DMS153 (cell line): ENCODE data around the gene GAPDHS.

Experiments
- DNase-seq: peaks from one replicate; lab custom pipeline; 2025; lab: John Stamatoyannopoulos, UW

The GAPDHS gene

DNA sequence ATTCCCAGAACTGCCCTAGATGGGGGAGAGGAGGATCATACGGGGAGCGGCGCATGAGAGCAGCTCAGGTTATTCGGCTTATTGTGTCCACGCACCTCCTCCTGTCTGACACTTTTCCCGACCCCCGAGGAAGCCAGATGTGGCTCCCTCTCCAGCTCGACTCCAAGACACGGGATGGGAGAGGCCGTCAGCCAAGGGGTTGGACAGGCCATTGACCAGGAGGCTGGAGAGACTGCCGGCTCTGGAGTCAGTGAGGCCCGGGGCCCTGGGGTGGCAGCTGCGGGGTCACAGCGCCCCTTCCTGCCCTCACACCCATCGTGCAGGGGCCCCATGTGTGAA lies 22.7 kb upstream of the GAPDHS start:
- no peak for DNase-seq

DNA sequence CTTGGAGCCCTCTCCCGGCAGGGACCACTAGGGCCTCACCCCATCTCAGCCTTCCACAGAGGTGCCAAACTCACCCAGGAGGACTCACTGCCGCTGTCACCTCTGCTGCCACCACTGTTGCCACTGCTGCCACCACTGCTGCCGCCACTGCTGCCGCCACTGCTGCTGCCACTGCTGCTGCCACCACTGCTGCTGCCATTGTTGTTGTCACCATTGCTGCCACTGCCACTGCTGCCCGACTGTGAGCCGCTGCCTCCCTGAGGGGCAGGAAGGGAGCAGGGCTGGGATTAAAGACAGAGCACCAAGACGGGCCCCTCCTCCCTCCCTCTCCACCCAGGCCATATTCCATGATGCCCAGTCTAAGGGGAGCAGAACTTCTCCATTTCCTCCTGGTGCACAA lies 21.9 kb upstream of the GAPDHS start:
- DNase-seq: no peak

DNA sequence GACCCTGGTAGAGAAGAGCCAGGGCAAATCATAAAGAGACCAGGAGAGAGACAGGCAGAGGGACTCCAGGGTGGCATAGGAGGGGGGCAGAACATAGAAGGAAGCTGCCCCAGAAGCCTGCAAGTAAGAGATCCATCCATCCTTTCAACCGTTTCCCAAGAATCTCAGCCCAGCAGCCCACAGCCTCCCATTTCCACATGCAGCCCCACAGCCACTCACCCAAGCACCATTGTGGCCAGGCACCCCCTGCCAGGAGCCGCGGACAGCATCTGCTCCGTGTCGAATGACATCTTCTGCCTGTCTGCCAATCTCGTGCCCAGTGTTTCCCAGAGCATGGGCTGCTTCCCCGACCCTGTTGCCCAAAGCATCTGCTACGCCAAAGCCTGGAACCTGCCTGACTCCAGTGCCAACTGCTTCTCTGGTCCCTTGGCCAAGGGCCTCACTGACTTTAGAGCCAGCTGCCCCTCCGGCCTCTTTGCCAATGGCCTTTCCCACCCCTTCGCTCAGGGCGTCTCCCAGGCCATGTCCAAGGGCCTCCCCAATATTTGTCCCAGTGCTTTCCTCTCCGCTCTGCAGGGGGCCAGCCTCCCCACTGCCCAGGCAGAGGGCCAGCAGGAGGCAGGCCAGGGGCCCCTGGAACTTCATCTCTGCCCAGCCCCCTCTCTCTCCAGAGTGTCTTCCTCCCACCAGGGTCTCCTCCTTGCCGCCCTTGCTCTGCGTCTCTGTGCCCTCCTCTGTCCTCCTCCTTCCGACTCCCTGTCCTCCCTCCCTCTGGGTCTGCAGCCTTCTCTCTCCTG lies 20.2 kb upstream of the GAPDHS start:
- DNase-seq: no peak

DNA sequence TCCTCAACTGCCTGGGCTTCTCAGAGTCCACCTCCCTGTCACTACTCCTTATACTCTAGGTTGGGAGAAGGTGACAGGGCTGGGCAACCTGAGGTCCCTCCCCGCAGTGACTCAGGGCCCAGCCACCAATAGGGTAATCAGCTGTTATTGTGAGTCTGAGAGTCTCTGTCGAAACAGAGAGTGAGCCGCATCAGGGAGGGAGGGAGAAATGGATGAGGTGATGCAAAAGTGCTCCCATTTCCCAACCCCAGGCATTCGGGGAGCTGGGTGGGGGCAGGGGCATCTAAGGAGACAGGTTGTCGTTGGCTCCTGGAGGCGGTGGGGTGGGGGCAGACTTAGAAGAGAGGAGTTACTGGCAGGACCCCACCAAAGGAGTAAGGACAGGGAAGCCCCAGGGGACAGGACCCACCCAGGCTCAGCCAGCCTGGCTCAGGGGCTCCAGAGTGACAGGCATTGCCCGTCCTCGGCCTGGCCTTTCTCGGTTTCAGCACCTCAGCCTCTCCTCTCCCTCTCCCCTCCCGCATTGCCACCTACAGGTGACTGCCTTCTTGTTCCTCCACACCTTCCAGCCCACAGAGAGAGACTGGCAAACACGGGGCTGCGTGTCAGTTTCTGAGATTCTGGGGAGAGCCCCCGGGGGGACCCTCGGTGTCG lies 19.5 kb upstream of the GAPDHS start, which contains the start of gene DMKN:
TSS of gene DMKN (minus strand) at position 22 of the 654 bp plus-strand sequence. CDS start 174 bp downstream, outside the sequence.
- no peak for DNase-seq

DNA sequence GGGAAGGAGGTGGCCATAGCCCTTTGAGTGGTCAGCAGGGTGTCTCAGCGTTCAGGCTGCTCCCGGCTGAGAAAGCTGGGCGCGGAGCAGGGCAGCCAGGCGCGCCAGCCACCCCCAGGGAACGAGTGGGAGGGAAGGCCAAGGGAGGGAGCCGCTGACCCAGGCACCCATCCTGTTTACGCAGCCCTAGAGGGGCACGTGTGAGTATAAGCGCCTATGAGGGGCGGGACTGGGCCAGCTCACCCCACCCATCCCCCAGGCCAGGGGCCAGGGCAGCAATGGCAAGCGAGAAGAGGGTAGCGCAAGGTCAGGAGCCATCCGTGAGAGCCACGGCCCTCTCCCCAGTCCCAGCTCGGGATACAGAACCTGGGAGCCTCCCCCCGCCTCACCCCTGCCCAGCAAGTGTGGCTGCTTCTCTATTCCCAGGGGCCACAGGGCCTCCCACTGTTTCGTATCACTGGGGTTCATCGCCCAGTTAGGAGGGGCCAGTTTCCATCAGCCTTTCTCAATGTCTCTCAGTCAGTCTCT lies 18.9 kb upstream of the GAPDHS start:
- no peak for DNase-seq

DNA sequence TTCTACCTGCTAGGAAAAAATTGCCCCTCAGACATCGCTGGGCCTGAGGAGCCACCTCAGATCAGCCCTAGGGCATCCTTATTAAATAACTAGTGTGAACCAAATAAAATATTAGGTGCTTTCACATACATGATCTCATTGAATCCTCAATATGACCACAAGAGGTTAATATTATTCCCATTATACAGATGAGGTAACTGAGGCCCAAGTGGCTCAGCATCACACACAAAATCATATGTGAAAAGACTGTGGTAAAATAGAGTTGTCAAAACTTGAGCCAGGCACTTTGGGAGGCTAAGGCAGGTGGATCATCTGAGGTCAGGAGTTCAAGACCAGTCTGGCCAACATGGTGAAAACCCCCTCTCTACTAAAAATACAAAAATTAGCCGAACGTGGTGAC lies 16.9 kb upstream of the GAPDHS start:
- no peak for DNase-seq

DNA sequence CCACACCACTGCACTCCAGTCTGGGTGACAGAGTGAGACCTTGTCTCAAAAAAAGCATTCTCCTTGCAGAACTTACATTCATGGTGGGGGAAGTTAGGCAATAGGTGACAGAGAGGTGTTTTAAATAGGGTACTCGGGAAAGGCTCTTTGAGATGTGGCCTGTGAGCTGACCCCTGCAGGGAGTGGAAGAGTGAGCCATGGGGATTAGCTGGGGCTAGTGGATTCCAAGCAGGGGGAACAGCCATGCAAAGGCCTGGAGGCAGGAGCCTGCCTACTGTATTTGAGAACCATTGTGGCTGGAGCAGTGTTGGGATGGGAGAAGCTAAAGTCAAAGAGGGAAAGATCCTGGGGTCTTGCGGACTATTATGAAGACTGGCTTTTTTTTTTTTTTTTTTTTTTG lies 15.9 kb upstream of the GAPDHS start:
- no peak for DNase-seq

DNA sequence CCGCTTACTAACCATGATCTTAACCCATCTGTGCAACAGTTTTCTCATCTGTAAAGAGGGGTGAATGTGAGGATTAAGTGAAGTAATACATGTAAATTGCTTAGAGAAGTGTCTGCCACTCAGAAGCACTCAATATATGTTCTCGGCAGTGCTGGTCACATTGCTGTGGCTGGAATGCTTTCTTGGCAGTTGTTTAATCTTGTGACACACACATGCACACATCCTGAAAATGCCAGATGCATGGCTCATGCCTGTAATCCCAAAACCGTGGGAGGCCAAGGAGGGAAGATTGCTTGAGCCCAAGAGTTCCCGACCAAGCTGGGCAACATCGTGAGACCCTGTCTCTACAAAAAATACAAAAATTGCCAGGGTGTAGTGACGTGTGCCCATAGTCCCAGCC lies 14.9 kb upstream of the GAPDHS start:
- DNase-seq: no peak

DNA sequence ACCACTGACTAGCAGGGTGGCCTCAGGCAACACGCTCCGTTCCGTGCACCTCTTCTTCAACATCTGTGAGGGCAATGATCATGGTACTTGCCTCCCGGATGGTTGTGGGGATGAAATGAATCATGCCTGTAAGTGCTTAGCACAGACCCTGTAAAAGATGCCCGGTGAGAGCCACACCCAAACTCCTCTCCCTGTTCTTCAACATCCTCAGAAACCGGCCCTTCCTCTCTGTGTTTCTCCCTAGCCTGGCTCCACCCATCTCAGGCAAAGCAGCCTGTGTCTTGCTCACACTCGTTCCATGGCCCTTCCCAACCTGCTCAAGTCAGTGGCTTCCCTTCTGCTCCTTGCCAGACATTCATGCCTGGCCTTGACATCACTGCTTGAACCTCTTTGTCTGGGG lies 14.0 kb upstream of the GAPDHS start:
- DNase-seq: no peak

DNA sequence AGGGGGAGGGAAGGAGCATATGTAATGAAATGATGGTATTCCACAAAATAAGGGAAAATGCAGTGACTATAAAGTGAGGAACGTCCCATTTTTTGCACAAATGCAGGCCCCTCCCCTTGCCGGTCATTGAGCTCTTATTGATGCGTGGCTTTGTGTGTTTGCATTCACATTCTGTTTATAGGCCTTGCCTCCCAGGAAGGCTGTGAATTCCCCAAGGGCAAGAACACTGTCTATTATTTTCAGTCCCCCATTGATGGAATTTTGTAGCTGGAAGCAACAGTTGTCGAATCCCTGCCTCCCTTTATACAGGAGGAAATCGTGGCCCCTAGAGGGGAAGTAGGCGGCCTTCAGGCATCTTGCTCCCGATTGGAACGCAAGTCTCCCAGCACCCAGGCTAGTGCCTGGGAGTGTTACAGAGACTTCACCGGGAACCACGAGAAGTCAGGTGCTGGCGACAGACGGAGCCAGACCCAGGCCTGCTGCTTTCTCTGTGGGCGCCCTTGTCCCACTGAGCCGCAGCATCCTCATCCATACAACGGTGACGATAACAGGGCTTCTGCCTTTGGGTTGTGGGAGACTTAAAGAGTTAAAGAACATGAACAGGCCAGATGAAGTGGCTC lies 12.0 kb upstream of the GAPDHS start:
- DNase-seq: no peak

DNA sequence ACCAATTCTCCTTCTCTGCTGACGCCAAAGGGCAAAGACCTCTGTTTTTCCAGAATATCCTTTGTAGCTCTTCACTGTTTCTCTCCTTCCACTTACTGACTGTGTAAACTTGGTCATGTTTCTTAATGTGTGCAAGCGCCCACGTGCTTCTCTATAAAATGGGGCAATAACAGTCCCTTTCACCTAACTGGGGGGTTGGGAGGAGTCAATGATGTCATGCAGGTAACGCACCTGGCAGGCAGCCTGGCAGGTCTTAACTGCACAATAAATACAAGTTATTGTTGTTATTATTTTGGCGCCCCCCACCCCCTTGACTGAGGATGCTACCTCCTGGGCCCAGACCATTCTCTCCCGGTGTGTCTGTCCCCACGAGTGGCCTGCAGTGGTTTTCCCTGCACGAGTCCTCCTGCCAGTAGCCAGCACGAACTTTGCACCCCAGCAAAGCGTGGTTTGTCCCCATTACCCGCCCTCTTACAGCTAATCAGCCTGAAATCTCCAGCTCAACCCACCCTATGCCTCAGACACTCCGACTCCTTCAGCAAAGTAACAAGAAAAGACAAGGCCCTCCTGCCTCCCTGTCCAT lies 10.4 kb upstream of the GAPDHS start:
- DNase-seq: no peak

DNA sequence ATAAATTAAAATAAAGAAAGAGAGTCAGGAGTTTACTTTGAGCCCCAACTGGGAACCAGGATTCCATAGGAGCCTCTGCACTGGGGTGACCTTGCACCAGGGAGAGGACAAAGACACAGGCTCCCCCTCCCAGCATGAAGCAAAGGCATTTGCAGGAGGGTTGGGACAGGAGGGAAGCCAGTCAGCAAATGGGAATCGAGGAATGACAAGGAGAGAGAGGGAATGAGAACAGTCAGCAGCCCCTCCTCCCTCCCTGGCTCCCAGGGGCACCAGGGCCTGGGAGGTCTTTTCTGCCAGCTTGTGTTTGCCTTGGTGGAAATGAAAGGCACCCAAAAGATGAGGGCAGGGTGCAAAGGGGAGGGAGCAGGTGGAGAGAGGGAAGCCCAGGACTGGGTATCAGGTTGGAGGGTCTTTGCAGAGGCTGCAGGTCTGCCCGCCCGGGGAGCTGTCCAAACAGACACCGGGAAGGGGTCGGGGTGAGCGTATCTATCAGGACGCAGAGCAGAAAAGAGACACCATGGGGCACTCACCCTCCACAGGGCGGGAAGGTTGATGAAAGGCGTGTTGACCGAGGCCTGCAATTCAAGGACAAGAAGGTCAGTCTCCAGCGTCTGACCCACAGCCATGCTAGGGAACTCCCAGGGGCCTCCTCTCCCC lies 8.9 kb upstream of the GAPDHS start:
- DNase-seq: no peak

DNA sequence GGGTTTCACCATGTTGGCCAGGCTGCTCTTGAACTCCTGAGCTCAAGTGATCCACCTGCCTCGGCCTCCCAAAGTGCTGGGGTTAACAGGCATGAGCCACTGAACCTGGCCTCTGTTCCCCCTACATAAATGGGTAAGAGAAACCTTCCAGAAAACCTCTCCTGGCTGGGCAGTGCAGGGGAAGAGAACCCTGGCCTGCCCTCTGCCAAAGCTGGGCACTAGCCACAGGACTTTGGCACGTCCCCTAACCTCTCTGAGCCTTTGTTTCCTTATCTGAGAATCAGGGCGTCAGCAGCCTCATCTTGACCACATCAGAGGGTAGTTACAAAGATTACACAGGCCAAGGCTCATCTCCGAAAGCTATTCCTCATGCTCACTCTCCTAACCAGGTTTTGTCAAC lies 7.4 kb upstream of the GAPDHS start:
- DNase-seq: no peak

DNA sequence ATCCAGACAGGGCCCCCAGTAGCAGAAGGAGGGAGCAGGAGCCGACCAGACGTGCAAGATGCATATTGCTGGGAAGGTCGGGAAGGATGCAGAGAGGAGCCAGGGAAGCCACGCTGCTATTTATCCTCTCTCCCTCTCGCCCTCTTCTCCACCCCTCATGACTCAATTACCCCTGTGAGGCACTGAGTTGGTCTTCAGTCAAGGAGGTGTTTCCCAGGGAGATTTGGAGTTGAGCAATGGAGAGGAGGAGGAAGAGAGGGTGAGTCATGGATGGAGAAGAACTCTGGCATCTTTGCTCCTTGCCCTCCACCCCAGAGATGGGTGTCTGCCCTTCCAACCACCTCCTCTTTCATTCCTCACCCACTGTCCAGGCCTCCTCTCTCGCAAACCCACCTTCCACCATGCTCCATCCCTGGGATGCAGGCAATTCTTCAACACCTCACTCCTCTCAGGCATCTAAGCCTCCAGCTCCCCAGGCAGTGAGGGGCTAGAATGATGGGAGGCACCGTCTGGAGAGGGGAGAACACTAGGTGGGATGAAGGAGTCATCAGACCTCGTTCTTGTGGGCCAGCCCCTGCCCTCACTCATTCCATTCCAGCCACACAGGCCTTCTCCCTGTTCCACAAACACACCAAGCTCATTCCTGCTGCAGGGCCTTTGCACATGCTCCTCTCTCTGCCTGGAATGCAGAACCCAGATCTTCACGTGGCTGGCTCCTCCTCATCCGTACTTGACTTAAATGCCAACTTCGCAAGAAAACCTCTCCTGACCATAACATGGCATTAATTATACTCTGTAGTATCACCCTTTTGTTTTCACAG lies 4.8 kb upstream of the GAPDHS start, which contains the start of gene SBSN:
TSS of gene SBSN (minus strand) at position 94 of the 821 bp plus-strand sequence. CDS start at position 64, 30 bp downstream.
- no peak for DNase-seq

DNA sequence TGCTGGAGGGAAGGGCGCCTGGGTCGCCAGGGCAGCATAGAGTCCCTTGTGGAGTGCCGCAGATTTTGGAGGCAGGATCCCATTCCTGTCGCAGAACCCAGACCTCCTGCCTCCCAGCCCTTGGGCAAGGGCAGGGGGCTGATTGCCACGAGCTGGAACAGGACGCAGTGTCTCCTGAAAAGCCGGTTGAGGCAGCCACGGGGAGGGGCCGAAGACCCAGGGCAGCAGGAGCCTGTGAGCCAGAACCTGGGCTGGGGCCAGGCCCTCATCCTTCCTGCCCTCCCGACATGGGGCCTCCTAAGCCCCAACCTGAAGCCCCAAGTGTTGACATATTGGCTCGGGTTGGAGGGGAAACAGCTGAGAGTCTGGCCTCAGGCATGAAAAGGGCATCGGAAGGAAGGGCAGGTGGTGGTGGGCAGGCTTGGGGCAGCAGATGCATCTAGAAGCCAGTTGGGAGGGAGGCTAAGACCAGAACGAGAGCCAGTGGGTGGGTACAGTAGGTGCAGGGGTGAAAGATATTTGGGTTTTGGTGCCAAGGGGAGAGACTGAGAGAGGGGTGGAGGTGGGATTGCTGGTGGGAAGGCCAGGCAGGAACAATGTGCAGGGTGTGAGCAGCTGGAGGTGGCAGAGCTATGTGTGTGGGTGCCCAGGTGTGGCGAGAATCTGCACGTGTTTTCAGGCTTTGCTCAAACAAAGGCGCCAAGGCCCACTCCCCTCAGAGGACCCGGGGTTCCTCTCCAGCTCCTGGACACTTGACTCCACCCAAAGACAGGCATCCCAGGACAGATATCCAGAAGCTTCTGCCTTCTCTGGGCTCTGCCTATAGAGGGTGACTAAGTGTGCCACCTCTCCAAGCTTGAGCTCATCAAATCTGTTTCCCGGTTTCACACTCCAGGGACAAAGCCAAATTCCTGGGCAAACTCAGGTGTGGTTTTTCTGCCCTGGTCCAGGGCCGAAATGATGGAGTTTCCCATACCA lies 3.7 kb upstream of the GAPDHS start:
- DNase-seq: no peak

DNA sequence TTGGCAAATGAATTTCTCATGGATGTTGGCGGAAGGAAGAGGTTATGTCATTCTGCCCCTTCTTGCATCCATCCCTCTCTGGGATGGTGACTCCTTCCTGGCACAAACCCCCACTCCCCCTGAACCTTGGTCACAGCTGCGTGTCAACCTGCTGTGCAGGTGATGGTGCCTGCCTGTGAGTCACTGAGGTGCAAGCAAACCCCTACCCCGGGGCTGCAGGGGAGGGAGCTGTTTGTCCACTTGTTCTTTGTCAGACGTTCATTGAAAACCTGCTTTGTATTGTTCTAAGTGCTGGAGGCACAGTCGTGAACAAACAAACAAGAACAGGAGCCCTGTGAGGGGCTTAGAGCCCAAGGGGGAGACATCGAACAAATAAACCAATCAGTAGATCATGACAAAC lies 2.0 kb upstream of the GAPDHS start:
- DNase-seq: no peak

DNA sequence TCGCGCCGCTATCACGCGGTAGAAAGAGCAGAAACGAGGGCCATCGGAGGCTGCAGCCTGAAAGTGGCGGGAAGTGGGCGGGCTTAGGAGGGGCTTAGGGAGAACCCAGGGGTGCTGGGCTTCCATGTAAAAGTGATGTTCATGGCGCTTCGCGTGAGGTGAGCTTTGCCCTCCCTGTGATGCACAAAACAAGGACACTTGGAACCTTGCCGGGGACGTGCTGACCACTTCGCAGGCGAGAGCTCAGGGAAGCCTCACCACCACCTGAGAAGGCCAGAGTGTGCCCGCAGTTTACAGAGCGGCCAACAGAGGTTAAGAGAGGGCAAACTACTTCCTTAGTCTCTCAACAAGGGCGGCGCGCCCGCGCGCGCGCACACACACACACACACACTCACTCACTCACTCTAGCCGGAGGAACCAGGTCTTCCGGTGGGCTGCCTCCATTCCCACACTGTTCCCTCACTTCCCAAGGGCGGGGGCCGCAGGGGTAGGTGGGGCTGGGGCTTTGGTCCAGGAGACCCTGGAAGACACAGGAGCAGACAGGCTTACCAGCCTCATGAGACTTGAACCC lies 651 bp downstream of the GAPDHS start:
- DNase-seq: no peak

DNA sequence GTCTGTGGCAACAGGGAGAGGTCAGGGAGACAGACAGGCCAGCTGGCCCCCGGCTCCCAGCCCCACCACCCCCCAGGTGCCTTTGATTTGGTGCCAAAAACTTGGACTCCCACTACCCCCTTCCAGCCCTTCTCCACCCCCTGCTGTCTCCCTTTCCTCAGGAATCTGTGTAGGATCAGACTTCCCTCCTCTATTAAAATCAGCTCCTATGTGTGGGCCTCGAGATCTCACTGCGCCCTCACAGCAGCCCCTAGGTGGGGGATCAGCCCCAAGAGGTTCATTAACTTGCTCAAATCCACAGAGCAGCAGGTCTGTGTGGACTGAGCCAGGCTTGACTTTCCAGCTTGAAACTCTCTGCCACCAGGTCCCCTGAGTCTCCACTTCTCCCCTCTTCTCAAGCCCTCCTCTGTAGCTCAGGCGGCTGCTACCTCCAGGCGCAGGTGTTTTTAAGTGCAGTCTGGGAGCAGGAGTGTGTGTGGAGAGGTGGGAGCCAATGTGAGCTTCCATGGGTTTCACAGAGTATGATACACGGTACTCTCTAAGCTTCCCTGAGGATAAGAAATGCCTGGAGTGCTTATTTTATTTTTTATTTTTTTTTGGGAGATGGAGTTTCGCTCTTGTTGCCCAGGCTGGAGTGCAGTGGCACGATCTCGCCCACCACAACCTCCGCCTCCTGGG lies 1.7 kb downstream of the GAPDHS start:
- DNase-seq: no peak

DNA sequence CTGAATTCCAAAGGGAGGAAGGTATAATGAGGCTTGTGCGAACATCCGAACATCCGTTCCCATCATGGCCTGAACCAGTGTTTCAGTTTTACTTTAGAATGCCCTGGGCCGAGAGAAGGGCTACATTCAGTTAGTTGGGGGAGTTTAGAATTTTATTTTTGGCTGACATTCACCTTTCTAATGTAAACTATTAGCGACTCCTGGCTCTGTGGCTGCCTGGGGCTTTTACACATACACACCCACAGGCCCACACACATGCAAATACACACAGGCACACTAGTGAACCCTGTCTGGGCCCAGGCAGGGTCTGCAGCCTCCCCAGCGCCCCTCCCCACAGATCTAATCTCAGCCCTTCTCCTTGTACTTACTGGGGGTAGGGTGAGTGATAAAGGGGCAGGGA lies 6.1 kb downstream of the GAPDHS start:
- DNase-seq: no peak
